ENCODE measurements around the gene MYD88. TPM values are rescaled to one million over a fixed set of nuclear protein-coding genes. Genes with fewer than 3 reads are reported as not detected.

Gene MYD88
- total RNA-seq, 1 donor from 2014 or later: 51.0 TPM

DNA sequence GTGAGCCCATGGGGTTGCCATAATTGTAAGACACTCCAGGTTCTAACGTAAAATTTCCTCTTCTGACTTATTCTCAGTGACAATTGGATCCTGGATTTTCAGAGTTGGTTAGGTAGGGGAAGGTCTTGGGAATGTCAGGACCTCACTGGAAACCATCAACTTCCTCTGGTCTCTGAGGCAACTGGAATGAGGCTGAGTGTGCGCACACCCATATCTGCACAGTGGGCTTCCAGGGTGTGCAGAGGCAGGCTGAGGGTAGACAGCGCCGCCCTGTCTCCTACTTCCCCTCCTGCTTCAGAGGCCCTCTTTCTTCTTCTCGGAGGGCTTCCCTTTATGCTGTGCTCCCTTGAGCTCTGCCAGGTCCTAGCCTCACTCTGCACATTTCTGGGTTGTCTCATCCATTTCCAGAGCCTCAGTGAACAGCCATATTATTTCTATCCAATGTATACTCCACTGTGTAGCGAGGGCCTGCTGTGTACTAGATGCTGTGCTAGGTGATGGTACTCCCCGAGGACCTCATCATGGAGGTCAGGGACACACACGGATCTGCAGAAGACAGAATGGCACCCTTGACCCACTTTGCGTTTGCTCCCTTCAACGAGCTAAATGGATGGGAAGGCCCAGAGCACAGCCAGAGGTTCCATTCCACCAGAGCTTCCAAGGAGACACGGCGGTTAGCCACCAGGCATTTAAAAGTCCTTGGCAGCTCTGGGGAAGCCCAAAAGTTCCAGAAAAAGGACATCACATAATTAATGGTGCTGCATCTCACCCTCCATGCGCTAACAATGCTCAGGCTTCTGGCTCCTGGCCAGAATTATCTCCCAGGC, 19.8 kb upstream of the MYD88 start:
- Mint-ChIP-seq H3K4me1 (ENCODE audit: unreplicated experiment) (no peaks in the 10 kb centered on the region), H3K27ac (ENCODE audit: unreplicated experiment) (no peak overlapping the region), H3K27me3 (ENCODE audit: unreplicated experiment) (peaks cover 7% of the 10 kb centered on the region), H3K9me3 (ENCODE audit: unreplicated experiment) (no peaks in the 10 kb centered on the region), H3K36me3 (ENCODE audit: low read depth, unreplicated experiment) (peaks cover 15% of the 10 kb centered on the region), H3K4me3 (ENCODE audit: unreplicated experiment) (no peak overlapping the region)
- DNase-seq (ENCODE audit: low spot score): no peak
- TF ChIP-seq, protein P1, sequence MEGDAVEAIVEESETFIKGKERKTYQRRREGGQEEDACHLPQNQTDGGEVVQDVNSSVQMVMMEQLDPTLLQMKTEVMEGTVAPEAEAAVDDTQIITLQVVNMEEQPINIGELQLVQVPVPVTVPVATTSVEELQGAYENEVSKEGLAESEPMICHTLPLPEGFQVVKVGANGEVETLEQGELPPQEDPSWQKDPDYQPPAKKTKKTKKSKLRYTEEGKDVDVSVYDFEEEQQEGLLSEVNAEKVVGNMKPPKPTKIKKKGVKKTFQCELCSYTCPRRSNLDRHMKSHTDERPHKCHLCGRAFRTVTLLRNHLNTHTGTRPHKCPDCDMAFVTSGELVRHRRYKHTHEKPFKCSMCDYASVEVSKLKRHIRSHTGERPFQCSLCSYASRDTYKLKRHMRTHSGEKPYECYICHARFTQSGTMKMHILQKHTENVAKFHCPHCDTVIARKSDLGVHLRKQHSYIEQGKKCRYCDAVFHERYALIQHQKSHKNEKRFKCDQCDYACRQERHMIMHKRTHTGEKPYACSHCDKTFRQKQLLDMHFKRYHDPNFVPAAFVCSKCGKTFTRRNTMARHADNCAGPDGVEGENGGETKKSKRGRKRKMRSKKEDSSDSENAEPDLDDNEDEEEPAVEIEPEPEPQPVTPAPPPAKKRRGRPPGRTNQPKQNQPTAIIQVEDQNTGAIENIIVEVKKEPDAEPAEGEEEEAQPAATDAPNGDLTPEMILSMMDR (IDR thresholded peaks at IDR 0.05; ENCODE audit: unreplicated experiment): no peak

DNA sequence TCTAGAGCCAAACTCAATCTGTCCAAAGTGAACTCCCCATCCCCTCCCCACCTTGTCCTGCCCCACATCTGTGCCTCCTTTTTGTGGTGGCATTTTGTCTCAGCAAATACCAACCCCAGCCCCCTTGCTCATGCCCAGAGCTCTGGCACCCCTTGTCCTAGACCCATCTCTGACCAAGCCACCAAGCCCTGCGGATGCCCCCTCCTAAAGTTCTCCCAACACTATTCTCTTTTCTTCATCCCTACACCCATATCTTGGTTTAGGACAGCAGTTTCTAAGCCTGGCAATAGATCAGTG, 19.3 kb upstream of the MYD88 start:
- Mint-ChIP-seq H3K4me3 (ENCODE audit: unreplicated experiment) (no peak overlapping the region), H3K27ac (ENCODE audit: unreplicated experiment) (no peak overlapping the region), H3K4me1 (ENCODE audit: unreplicated experiment) (no peaks in the 10 kb centered on the region), H3K9me3 (ENCODE audit: unreplicated experiment) (no peaks in the 10 kb centered on the region), H3K36me3 (ENCODE audit: low read depth, unreplicated experiment) (peaks cover 15% of the 10 kb centered on the region), H3K27me3 (ENCODE audit: unreplicated experiment) (peaks cover 7% of the 10 kb centered on the region)
- DNase-seq (ENCODE audit: low spot score): no peak
- TF ChIP-seq, protein P1 (IDR thresholded peaks at IDR 0.05; ENCODE audit: unreplicated experiment): no peak

DNA sequence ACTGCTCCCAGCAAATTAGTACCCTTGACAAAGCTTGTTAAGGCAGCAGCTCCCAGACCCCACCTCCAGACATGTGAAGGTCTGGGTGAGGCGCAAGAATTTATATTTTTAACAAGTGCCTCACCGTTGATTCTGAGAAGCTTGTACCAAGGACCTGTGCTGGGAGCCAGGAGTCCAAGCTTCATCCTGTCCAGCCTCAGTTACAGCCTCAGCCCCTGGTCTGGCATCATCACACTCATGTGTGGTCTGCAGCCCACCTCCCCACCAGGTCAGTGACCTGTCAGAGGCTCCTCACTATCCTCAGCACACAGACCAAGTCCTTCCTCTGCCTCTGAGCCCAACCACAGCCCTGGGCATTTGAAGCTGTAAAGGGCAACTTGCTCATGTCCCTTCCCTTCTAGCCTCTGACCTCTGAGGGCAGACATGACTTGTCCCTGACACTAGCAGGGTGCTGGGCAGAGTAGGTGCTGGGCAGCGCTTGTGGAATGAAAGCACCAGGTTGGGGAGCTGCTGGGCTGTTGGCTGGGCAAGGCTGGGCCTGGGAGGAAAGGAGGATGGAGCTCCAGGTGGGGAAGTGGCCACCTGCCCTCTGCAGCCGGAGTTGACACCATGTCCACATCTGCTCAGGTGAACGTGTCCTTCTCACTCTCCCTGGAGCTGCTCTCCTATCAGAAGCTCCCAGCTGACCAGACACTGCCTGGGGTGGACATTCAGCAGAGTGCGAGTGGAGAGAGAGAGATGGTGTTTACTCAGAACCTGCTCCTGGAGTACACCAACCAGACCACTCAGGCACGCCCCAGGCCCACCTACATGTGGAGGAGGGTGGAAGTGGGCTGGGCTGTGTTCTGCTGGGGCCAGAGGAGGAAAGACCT, 18.4 kb upstream of the MYD88 start:
- no peaks in the 10 kb centered on the region for H3K9me3 Mint-ChIP-seq (ENCODE audit: unreplicated experiment)

DNA sequence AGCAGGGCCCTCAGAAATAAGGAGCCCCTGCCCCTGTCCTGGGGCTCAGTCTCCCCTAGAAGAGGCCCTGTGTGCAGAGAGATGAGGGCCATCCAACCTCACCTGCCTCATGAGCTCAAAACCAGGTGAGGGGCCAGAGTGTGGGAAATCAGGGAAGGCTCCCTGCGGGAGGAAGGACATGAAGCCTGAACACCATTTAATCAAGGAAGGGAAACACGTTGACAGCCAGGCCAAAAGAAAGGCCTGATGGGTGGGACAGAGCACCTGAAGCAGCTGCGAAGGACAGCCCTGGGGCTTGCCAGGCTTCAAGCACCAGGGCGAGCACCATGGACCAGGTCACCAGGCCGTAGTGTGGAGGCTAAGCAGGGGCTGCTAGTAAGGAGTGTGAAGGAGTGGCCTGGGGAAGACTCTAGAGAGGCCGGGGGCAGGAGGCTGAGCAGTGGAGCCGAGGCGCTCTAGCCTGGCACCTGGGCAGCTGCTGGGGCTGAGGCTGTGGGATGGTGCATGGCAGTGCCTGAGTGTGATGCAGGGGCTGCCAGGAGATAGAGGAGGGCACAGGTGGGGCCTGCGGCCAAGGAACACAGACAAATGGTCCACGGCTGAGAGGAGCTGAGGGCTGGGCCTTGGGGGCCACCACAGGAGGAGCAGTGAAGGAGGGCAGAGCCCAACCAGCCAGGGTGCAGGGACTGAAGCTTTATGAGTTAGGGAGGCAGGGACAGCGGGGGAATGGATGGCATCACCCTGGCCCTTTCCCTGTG, 17.6 kb upstream of the MYD88 start:
- Mint-ChIP-seq H3K4me1 (ENCODE audit: unreplicated experiment) (no peaks in the 10 kb centered on the region), H3K27me3 (ENCODE audit: unreplicated experiment) (peaks cover 6% of the 10 kb centered on the region), H3K36me3 (ENCODE audit: low read depth, unreplicated experiment) (peaks cover 27% of the 10 kb centered on the region), H3K4me3 (ENCODE audit: unreplicated experiment) (no peak overlapping the region), H3K9me3 (ENCODE audit: unreplicated experiment) (no peaks in the 10 kb centered on the region), H3K27ac (ENCODE audit: unreplicated experiment) (no peak overlapping the region)
- no peak for DNase-seq (ENCODE audit: low spot score)
- TF ChIP-seq, protein P1 (IDR thresholded peaks at IDR 0.05; ENCODE audit: unreplicated experiment): no peak

More for the DNA sequence above, 18.4 kb upstream of the MYD88 start:
- peaks cover 6% of the 10 kb centered on the region for H3K27me3 Mint-ChIP-seq (ENCODE audit: unreplicated experiment)
- TF ChIP-seq, protein P1 (IDR thresholded peaks at IDR 0.05; ENCODE audit: unreplicated experiment): no peak
- no peak for DNase-seq (ENCODE audit: low spot score)
- no peaks in the 10 kb centered on the region for H3K4me1 Mint-ChIP-seq (ENCODE audit: unreplicated experiment)
- H3K27ac Mint-ChIP-seq (ENCODE audit: unreplicated experiment): no peak overlapping the region
- peaks cover 19% of the 10 kb centered on the region for H3K36me3 Mint-ChIP-seq (ENCODE audit: low read depth, unreplicated experiment)
- H3K4me3 Mint-ChIP-seq (ENCODE audit: unreplicated experiment): no peak overlapping the region

Data from endothelial cell (in vitro differentiated cells).